ENCODE measurements around the gene DSCAML1.

DSCAML1 gene

DNA sequence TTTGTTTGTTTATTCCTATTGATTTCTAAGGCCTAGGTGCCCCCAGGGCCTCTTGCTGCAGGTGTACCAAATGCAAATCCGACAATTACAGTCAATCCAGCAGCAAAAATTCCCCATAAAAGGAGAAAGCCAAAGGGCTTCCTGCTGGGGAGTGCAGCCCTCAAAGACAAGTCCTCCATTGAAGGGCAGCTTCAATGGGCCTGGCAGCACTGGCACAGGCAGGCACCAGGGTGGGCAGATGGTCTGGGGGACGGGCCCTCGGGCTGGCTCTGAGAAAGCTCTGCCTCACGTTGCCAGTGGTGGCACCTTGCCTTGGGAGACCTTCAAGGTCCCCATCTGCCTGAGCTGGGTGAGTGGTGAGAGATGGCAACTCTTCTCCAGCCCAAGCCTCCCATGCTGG, 128.0 kb downstream of the DSCAML1 start:
- no peaks in the 10 kb centered on the region for H3K9me2 ChIP-seq (ENCODE audit: low read depth, low read length)
- no peaks in the 10 kb centered on the region for H3K9me3 ChIP-seq (ENCODE audit: low read length)
- H3K4me1 ChIP-seq (ENCODE audit: insufficient read depth, low read length, severe bottlenecking) = no peaks in the 10 kb centered on the region
- TF ChIP-seq EZH2 (IDR thresholded peaks at IDR 0.05; ENCODE audit: borderline replicate concordance, low read length) = no peak
- TF ChIP-seq, protein P1, sequence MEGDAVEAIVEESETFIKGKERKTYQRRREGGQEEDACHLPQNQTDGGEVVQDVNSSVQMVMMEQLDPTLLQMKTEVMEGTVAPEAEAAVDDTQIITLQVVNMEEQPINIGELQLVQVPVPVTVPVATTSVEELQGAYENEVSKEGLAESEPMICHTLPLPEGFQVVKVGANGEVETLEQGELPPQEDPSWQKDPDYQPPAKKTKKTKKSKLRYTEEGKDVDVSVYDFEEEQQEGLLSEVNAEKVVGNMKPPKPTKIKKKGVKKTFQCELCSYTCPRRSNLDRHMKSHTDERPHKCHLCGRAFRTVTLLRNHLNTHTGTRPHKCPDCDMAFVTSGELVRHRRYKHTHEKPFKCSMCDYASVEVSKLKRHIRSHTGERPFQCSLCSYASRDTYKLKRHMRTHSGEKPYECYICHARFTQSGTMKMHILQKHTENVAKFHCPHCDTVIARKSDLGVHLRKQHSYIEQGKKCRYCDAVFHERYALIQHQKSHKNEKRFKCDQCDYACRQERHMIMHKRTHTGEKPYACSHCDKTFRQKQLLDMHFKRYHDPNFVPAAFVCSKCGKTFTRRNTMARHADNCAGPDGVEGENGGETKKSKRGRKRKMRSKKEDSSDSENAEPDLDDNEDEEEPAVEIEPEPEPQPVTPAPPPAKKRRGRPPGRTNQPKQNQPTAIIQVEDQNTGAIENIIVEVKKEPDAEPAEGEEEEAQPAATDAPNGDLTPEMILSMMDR (IDR thresholded peaks at IDR 0.05; ENCODE audit: low read length) = no peak
- H3K79me2 ChIP-seq (ENCODE audit: insufficient read depth, low read length) = no peaks in the 10 kb centered on the region
- H3K4me2 ChIP-seq (ENCODE audit: low read length) = no peak overlapping the region
- no peak overlapping the region for H3K9ac ChIP-seq (ENCODE audit: low read length)
- H3K27ac ChIP-seq (ENCODE audit: low read depth, low read length, poor library complexity, severe bottlenecking) = no peak overlapping the region
- no peaks in the 10 kb centered on the region for H3F3A ChIP-seq (ENCODE audit: insufficient read depth, low read length)
- no peaks in the 10 kb centered on the region for H3K27me3 ChIP-seq (ENCODE audit: insufficient read depth, low read length)
- H3K36me3 ChIP-seq (ENCODE audit: insufficient read depth, low read length) = no peaks in the 10 kb centered on the region
- H3K4me3 ChIP-seq (ENCODE audit: low read depth, low read length, poor library complexity, severe bottlenecking) = no peak overlapping the region
- H2AFZ ChIP-seq (ENCODE audit: low read length) = no peak overlapping the region
- H4K20me1 ChIP-seq (ENCODE audit: insufficient read depth, low read length) = no peaks in the 10 kb centered on the region

DNA sequence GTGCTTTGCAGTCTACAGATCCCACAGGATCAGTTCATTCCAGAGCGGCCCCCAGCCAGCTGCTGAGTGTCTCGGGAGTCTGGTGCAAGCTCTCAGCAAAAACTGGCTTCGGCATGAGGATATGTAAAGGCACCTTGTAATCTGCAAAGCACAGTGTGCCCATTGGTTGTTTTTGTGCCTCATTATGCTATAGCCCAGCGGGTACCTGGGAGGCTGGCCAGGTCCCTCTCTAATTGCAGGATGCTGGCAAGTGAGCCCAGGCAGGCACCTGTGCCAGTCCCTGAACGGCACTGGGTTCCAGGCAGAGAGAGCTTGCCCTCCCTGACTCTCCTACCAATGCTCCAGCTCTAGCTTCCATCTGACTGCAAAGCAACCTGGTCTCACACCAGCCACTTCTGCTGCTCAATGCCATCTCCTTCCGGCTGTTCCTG, 128.7 kb downstream of the DSCAML1 start:
- Histone ChIP-seq H2AFZ (ENCODE audit: low read length) (no peak overlapping the region), H3K9me3 (ENCODE audit: low read length) (no peaks in the 10 kb centered on the region), H3K36me3 (ENCODE audit: insufficient read depth, low read length) (no peaks in the 10 kb centered on the region), H3K4me3 (ENCODE audit: low read depth, low read length, poor library complexity, severe bottlenecking) (no peak overlapping the region), H4K20me1 (ENCODE audit: insufficient read depth, low read length) (no peaks in the 10 kb centered on the region), H3K9me2 (ENCODE audit: low read depth, low read length) (no peaks in the 10 kb centered on the region), H3K4me2 (ENCODE audit: low read length) (no peak overlapping the region), H3K27me3 (ENCODE audit: insufficient read depth, low read length) (no peaks in the 10 kb centered on the region), H3K9ac (ENCODE audit: low read length) (no peak overlapping the region), H3F3A (ENCODE audit: insufficient read depth, low read length) (no peaks in the 10 kb centered on the region), H3K79me2 (ENCODE audit: insufficient read depth, low read length) (no peaks in the 10 kb centered on the region), H3K4me1 (ENCODE audit: insufficient read depth, low read length, severe bottlenecking) (no peaks in the 10 kb centered on the region), H3K27ac (ENCODE audit: low read depth, low read length, poor library complexity, severe bottlenecking) (no peak overlapping the region)
- TF ChIP-seq, protein P1 (IDR thresholded peaks at IDR 0.05; ENCODE audit: low read length) = no peak
- no peak for TF ChIP-seq EZH2 (IDR thresholded peaks at IDR 0.05; ENCODE audit: borderline replicate concordance, low read length)

DNA sequence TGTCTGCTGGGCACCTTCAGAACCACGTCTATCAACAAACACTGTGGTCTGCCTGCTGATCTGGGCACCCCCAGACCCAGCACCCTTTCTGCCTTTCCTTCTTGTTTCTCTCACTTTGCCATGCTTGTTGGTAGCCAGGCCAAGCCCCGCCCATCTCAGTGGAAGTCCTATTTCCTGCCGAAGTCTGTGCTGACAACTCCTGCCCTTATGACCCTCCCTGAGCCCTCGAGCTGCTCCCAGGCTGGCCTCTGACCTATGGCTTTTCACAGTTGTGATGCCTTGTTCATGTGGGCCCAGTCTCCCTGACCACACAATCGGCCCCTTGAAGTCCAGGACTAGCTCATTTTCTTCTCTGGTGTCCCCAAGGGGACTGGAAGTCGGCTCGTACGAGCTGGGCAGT, 132.1 kb downstream of the DSCAML1 start:
- Histone ChIP-seq H3K79me2 (ENCODE audit: insufficient read depth, low read length) (no peaks in the 10 kb centered on the region), H3K27ac (ENCODE audit: low read depth, low read length, poor library complexity, severe bottlenecking) (no peak overlapping the region), H4K20me1 (ENCODE audit: insufficient read depth, low read length) (no peaks in the 10 kb centered on the region), H3K9me2 (ENCODE audit: low read depth, low read length) (no peaks in the 10 kb centered on the region), H3K4me3 (ENCODE audit: low read depth, low read length, poor library complexity, severe bottlenecking) (no peak overlapping the region), H2AFZ (ENCODE audit: low read length) (no peak overlapping the region), H3F3A (ENCODE audit: insufficient read depth, low read length) (no peaks in the 10 kb centered on the region), H3K27me3 (ENCODE audit: insufficient read depth, low read length) (no peaks in the 10 kb centered on the region), H3K9me3 (ENCODE audit: low read length) (no peaks in the 10 kb centered on the region), H3K4me2 (ENCODE audit: low read length) (no peak overlapping the region), H3K9ac (ENCODE audit: low read length) (no peak overlapping the region), H3K36me3 (ENCODE audit: insufficient read depth, low read length) (no peaks in the 10 kb centered on the region), H3K4me1 (ENCODE audit: insufficient read depth, low read length, severe bottlenecking) (no peaks in the 10 kb centered on the region)
- TF ChIP-seq, protein P1 (IDR thresholded peaks at IDR 0.05; ENCODE audit: low read length) = no peak
- no peak for TF ChIP-seq EZH2 (IDR thresholded peaks at IDR 0.05; ENCODE audit: borderline replicate concordance, low read length)

Data from OCI-LY1 (cell line).